Stimulated activated CD4-positive, alpha-beta T cell treated with anti-CD3 and anti-CD28 coated beads, Interleukin-2, amount 100 ng/mL, for 4 hours (primary cell): Measurements from ENCODE around the gene KRT13.
A peak's percentile ranks its signal among the peaks of the same experiment; 100 is the strongest.

Source experiments
- DNase-seq: peaks from one replicate; pipeline ENCODE4 v3.0.0-alpha.2; 2020; ENCODE audit warnings: low read depth

KRT13 gene

GRCh38 chr17:41494524-41494923 lies 10.9 kb downstream of the KRT13 start:
- no peak for DNase-seq

GRCh38 chr17:41492771-41493170 lies 12.6 kb downstream of the KRT13 start:
- no peak for DNase-seq

- no peak for DNase-seq
Observed at GRCh38 chr17:41492351-41492750, 13.1 kb downstream of the KRT13 start.

GRCh38 chr17:41491476-41491875 lies 13.9 kb downstream of the KRT13 start:
- DNase-seq, result no peak

GRCh38 chr17:41490000-41490990 lies 15.1 kb downstream of the KRT13 start:
- DNase-seq, result no peak

GRCh38 chr17:41489531-41489930 lies 15.9 kb downstream of the KRT13 start, which contains the start of gene KRT36:
TSS of gene KRT36 (minus strand) at chr17:41489910. CDS start at chr17:41489864, 46 bp downstream.
- no peak for DNase-seq

GRCh38 chr17:41486809-41487530 lies 18.4 kb downstream of the KRT13 start:
- peak; percentile 13 for DNase-seq

- DNase-seq, result no peak
Observed at GRCh38 chr17:41486316-41486715, 19.1 kb downstream of the KRT13 start.

GRCh38 chr17:41484920-41485904 lies 20.2 kb downstream of the KRT13 start:
- no peak for DNase-seq

GRCh38 chr17:41483991-41484826 lies 21.2 kb downstream of the KRT13 start:
- no peak for DNase-seq

- no peak for DNase-seq
Observed at GRCh38 chr17:41483531-41483930, 21.9 kb downstream of the KRT13 start.

- DNase-seq, result no peak
Observed at GRCh38 chr17:41481036-41481435, 24.4 kb downstream of the KRT13 start, which contains the start of gene KRT35. TSS of gene KRT35 (minus strand) at chr17:41481151. CDS start at chr17:41481097, 54 bp downstream.

GRCh38 chr17:41480581-41480980 lies 24.8 kb downstream of the KRT13 start:
- no peak for DNase-seq

GRCh38 chr17:41480136-41480535 lies 25.3 kb downstream of the KRT13 start:
- no peak for DNase-seq

- DNase-seq, result no peak
Observed at GRCh38 chr17:41478237-41478636, 27.2 kb downstream of the KRT13 start.

GRCh38 chr17:41476866-41477815 lies 28.3 kb downstream of the KRT13 start:
- no peak for DNase-seq

- no peak for DNase-seq
Observed at GRCh38 chr17:41475421-41475820, 30.0 kb downstream of the KRT13 start.

GRCh38 chr17:41474863-41475262 lies 30.5 kb downstream of the KRT13 start:
- no peak for DNase-seq

GRCh38 chr17:41468346-41468745 lies 37.1 kb downstream of the KRT13 start:
- DNase-seq, result no peak
